ENCODE results near the gene PCBP3.

DNA sequence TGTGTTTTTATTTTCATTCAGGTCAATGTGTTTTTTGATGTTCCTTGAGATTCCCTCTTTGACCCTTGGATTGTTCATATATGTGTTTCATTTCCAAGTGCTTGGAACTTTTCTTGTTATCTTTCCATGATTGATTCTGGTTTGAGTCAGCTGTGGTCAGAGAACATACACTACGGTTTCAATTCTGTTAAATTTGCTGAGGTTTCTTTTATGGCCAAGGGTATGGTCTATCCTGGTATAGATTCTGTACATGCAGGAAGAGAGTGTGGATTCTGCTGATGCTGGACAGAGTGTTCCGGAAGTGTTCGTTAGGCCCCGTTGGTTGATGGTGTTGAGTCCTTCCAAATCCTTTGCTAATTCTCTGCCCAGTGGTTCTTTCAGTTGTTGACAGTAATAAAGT lies 239.6 kb downstream of the PCBP3 start:
- TF ChIP-seq POLR2AphosphoS5 (IDR thresholded peaks at IDR 0.05) (no peak), RAD21 (conservative IDR thresholded peaks at IDR 0.05) (no peak), TAF1 (IDR thresholded peaks at IDR 0.05; ENCODE audit: low read depth) (no peak), EP300 (conservative IDR thresholded peaks at IDR 0.05; ENCODE audit: poor library complexity, severe bottlenecking) (no peak), EZH2 (IDR thresholded peaks at IDR 0.05; ENCODE audit: borderline replicate concordance, insufficient read depth, low read length, poor library complexity, severe bottlenecking) (no peak)
- TF ChIP-seq, protein P1, sequence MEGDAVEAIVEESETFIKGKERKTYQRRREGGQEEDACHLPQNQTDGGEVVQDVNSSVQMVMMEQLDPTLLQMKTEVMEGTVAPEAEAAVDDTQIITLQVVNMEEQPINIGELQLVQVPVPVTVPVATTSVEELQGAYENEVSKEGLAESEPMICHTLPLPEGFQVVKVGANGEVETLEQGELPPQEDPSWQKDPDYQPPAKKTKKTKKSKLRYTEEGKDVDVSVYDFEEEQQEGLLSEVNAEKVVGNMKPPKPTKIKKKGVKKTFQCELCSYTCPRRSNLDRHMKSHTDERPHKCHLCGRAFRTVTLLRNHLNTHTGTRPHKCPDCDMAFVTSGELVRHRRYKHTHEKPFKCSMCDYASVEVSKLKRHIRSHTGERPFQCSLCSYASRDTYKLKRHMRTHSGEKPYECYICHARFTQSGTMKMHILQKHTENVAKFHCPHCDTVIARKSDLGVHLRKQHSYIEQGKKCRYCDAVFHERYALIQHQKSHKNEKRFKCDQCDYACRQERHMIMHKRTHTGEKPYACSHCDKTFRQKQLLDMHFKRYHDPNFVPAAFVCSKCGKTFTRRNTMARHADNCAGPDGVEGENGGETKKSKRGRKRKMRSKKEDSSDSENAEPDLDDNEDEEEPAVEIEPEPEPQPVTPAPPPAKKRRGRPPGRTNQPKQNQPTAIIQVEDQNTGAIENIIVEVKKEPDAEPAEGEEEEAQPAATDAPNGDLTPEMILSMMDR (IDR thresholded peaks at IDR 0.05; ENCODE audit: poor library complexity, severe bottlenecking): no peak
- TF ChIP-seq, protein P2, sequence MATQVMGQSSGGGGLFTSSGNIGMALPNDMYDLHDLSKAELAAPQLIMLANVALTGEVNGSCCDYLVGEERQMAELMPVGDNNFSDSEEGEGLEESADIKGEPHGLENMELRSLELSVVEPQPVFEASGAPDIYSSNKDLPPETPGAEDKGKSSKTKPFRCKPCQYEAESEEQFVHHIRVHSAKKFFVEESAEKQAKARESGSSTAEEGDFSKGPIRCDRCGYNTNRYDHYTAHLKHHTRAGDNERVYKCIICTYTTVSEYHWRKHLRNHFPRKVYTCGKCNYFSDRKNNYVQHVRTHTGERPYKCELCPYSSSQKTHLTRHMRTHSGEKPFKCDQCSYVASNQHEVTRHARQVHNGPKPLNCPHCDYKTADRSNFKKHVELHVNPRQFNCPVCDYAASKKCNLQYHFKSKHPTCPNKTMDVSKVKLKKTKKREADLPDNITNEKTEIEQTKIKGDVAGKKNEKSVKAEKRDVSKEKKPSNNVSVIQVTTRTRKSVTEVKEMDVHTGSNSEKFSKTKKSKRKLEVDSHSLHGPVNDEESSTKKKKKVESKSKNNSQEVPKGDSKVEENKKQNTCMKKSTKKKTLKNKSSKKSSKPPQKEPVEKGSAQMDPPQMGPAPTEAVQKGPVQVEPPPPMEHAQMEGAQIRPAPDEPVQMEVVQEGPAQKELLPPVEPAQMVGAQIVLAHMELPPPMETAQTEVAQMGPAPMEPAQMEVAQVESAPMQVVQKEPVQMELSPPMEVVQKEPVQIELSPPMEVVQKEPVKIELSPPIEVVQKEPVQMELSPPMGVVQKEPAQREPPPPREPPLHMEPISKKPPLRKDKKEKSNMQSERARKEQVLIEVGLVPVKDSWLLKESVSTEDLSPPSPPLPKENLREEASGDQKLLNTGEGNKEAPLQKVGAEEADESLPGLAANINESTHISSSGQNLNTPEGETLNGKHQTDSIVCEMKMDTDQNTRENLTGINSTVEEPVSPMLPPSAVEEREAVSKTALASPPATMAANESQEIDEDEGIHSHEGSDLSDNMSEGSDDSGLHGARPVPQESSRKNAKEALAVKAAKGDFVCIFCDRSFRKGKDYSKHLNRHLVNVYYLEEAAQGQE (IDR thresholded peaks at IDR 0.05; ENCODE audit: borderline replicate concordance): no peak

Measured in neural cell (in vitro differentiated cells).